GM18909 (cell line): ENCODE data around the gene LDLRAD4.

Experiments used
- ATAC-seq: cut with Tn5 transposase; IDR thresholded peaks from one replicate; pipeline ENCODE4 v1.9.1; 2021; ENCODE audit warnings: mild to moderate bottlenecking; ENCODE audit not compliant: unreplicated experiment, poor library complexity

LDLRAD4 gene

GRCh38 chr18:13625843-13626543, 407.4 kb downstream of the LDLRAD4 start:
- ATAC-seq, result no peak

DNA sequence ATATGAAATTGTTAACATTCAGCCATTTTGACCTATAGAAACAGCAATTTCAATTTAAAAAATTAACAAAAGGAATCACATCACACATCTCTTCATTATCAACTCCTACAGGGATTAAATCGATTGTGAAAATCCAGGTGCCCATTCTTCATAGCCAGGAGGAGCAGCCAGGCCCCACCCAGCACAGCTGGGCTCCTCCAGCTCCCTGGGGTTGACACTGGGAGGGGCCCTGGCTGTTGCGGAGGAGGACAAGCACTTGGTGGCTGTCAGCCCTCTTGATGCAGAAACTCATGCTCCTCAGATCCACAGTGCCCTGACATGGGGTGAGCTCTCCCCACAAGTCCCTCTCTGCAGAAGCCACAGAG, 408.0 kb downstream of the LDLRAD4 start:
- ATAC-seq, result no peak

DNA sequence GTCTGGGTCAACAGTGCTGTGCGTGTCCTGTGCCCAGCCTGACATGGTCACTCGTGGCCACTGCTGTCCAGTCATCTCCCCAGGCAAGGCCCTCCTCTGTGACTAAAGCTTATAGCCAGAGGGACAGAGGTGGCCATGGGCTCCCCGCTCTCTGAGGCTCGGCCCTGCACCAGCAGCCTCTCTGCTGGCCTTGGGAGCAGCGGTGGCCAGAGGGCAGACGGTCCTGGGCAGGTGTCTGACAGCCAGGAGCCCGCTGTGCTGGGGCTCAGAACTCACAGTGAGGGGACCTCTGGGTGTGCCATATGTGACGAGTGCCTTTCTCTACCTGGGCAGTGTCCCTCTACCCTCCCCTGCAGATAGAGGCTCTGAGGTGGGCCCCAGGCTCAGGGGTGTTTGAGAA, 409.1 kb downstream of the LDLRAD4 start:
- ATAC-seq, result no peak

DNA sequence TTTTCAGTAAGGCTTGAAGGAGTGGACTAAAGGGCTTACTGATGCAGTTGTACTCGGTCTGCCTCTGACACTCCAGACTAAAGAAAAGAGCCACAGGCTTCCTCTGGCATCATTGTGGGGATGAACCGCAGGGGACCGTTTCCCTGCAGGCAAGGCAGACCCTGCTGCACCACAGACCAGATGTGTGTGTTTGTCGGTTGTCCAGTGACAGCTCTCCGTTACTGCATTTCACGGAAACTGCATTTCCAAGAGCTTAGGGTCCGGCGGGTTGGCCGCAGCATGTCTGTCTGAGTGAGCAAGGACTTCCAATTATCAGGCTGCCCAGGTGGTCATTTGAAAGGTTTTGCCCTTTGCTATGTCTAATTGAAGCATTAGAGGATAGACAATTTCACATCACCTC, 409.7 kb downstream of the LDLRAD4 start:
- no peak for ATAC-seq

GRCh38 chr18:13629841-13630715, 411.5 kb downstream of the LDLRAD4 start:
- peak; percentile 91 for ATAC-seq

DNA sequence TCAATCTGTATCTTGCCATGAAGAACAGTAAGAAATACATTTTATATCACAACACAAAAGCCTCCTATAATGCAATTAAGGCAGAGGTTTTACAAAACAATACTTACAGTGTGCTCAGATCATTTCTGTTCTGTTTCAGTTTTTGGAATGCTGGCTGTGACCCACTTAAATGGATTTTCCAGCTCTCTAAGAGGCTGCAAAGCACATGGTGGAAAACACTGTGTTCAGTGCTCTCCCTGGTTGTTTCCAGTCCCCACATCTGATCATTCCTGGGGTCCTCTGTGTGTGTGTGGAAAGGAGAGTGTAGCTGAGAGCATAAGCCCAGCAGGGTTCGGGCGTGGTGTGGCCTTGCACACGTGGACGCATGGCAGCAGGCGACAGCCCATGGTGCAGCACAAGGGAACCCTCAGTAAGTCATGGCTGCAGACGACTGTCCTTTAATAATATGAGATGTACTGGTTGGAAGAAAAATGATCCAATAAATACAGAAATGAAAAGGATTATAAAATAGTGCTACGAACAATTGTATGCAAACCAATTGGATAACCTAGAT, 412.2 kb downstream of the LDLRAD4 start:
- no peak for ATAC-seq

GRCh38 chr18:13633700-13634099, 415.1 kb downstream of the LDLRAD4 start:
- ATAC-seq, result no peak

- no peak for ATAC-seq
Observed at GRCh38 chr18:13635046-13635445, 416.5 kb downstream of the LDLRAD4 start.

GRCh38 chr18:13638719-13639595, 420.4 kb downstream of the LDLRAD4 start:
- ATAC-seq, result no peak

- no peak for ATAC-seq
Observed at GRCh38 chr18:13640266-13640860, 421.8 kb downstream of the LDLRAD4 start.

- ATAC-seq, result no peak
Observed at GRCh38 chr18:13641551-13642439, 423.2 kb downstream of the LDLRAD4 start.

- no peak for ATAC-seq
Observed at GRCh38 chr18:13642440-13642827, 423.9 kb downstream of the LDLRAD4 start.

DNA sequence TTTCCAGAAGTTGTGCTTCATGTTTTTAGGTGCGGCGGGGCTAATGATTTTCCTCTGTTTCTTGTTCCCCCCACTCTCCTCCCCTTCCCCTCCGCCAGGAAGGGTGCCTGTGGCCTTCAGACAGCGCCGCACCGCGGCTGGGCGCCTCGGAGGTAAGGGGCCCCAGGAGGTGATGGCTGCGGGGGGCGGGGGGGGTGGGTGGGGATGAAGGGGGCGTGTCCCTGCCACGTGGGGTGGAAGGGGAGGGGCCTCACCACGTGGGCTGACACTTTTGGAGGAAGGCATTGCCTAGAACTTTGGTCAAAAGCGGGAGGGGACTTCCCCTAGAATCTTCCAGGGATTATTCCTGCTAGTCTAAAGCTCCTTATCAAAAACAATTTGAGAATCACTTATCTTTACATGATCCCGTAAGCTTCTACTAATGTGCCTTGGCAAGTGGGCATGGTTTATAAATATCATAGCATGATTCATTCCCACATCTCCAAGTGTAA, 424.7 kb downstream of the LDLRAD4 start:
- ATAC-seq, result no peak

GRCh38 chr18:13645093-13645492, 426.5 kb downstream of the LDLRAD4 start:
- no peak for ATAC-seq

DNA sequence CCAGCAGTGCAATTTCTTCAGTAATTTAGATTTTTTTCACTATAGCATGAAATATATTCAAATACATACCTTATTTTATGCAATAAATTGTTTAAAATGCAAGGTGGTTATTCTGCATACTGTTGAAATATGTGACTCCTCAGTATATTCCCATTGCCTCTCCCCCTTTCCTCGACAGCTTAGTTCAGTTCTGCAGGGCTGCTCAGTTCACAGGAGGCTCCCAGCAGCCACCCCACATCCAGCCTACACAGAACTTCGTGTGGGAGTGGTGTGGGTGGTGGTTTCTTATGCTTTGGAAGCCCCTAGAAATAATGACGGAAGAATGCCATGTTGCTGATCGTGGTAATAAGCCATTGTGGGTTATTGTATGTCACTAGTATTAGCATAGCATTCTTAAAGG, 428.1 kb downstream of the LDLRAD4 start:
- ATAC-seq, result no peak

DNA sequence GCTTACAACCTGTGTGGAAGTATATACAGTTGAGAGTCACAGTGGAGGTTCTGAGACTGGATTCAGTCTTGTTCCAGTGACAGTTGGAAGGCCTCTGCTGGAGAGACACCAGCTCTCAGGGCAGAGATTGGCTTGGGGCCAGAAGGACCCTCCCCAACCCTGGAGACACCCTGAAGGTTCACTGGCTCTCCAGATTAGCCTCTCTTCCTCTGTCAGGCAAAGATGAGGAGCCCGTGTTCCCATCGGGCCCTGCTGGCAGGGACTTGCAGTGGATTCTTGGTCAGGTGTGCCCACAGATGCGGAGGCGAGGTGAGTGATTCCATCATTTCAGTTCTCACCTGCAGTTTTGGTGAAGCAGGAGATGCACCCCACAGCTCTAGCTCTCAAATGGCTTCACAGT, 429.2 kb downstream of the LDLRAD4 start:
- no peak for ATAC-seq

GRCh38 chr18:13649397-13650390, 431.1 kb downstream of the LDLRAD4 start:
- no peak for ATAC-seq
